Smooth muscle cell (in vitro differentiated cells): ENCODE measurements around the gene VGF. TPM values are rescaled to one million over a fixed set of nuclear protein-coding genes. Genes with fewer than 3 reads are reported as not detected.

Experiments used
- DNase-seq: peaks from one replicate; lab custom pipeline; 2025; ENCODE audit not compliant: unreplicated experiment; lab: John Stamatoyannopoulos, UW
- H2AFZ ChIP-seq: fragments of 200-600 bp; sonication (generic); 2 replicates; pipeline ENCODE4 v1.6.0; 2016; ENCODE audit warnings: antibody characterized with exemption, low read depth, mild to moderate bottlenecking
- H3F3A ChIP-seq: fragments of 200-600 bp; sonication (generic); 2 replicates; pipeline ENCODE4 v1.6.0; 2017; ENCODE audit warnings: antibody characterized with exemption, low read depth
- H3K27ac ChIP-seq: fragments of 200-600 bp; sonication (generic); 2 replicates; pipeline ENCODE4 v1.5.1; 2016; ENCODE audit warnings: low read depth, mild to moderate bottlenecking
- H3K27me3 ChIP-seq: fragments of 200-600 bp; sonication (generic); 2 replicates; pipeline ENCODE4 v1.6.1; 2016; ENCODE audit warnings: low read depth, mild to moderate bottlenecking
- H3K36me3 ChIP-seq: fragments of 200-600 bp; sonication (generic); 2 replicates; pipeline ENCODE4 v1.5.1; 2016; ENCODE audit warnings: low read depth
- H3K4me1 ChIP-seq: fragments of 200-600 bp; sonication (generic); 2 replicates; pipeline ENCODE4 v1.5.1; 2016; ENCODE audit warnings: low read depth
- H3K4me2 ChIP-seq: fragments of 200-600 bp; sonication (generic); 2 replicates; pipeline ENCODE4 v1.6.0; 2016; ENCODE audit warnings: mild to moderate bottlenecking
- H3K4me3 ChIP-seq: fragments of 200-600 bp; sonication (generic); 2 replicates; pipeline ENCODE4 v1.5.1; 2016; ENCODE audit warnings: mild to moderate bottlenecking
- H3K79me2 ChIP-seq: fragments of 200-600 bp; sonication (generic); 2 replicates; pipeline ENCODE4 v1.6.0; 2016; ENCODE audit warnings: low read depth, mild to moderate bottlenecking
- H3K9ac ChIP-seq: fragments of 200-600 bp; sonication (generic); 2 replicates; pipeline ENCODE4 v1.6.0; 2016; ENCODE audit warnings: low read depth
- H3K9me3 ChIP-seq: fragments of 200-600 bp; sonication (generic); replicated peaks from 2 replicates; pipeline ENCODE4 v1.5.1; 2016; ENCODE audit warnings: low read depth
- H4K20me1 ChIP-seq: fragments of 200-600 bp; sonication (generic); 2 replicates; pipeline ENCODE4 v1.6.0; 2016; ENCODE audit warnings: low read depth
- WGBS: methylation state at CpG from one replicate; pipeline ENCODE4 v1.1.7; 2016; ENCODE audit warnings: low lambda C conversion rate; 5-methylcytosine and 5-hydroxymethylcytosine counted together
- polyA plus RNA-seq: library from polyadenylated mRNA; unstranded; fragments of >200 nt; fragmentation: Nextera tagmentation; extraction: Ambion mirVana; gene quantifications from 2 replicates; pipeline ENCODE4 v1.2.1, GENCODE V29; 2016
- total RNA-seq: library from RNA; depleted of rRNA; stranded (reverse); fragments of >200 nt; gene quantifications from 2 replicates; pipeline ENCODE4 v1.2.3, GENCODE V29; 2014
- TF ChIP-seq, protein P1 (sequence below): fragments of 200-600 bp; sonication (generic); IDR thresholded peaks from 2 replicates; pipeline ENCODE4 v1.5.1; 2017; ENCODE audit warnings: borderline replicate concordance, mild to moderate bottlenecking, antibody characterized with exemption; ENCODE audit not compliant: insufficient read depth, poor library complexity, severe bottlenecking

The VGF gene
- total and polyA plus RNA-seq, 2 experiments from 2014 or later = 0.25 to 0.85 TPM

DNA sequence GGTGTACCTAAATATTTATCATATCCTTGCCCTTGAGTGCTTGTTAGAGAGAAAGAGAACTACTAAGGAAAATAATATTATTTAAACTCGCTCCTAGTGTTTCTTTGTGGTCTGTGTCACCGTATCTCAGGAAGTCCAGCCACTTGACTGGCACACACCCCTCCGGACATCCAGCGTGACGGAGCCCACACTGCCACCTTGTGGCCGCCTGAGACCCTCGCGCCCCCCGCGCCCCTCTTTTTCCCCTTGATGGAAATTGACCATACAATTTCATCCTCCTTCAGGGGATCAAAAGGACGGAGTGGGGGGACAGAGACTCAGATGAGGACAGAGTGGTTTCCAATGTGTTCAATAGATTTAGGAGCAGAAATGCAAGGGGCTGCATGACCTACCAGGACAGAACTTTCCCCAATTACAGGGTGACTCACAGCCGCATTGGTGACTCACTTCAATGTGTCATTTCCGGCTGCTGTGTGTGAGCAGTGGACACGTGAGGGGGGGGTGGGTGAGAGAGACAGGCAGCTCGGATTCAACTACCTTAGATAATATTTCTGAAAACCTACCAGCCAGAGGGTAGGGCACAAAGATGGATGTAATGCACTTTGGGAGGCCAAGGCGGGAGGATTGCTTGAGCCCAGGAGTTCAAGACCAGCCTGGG lies 27.0 kb downstream of the VGF start:
- Histone ChIP-seq H2AFZ (no peak overlapping the region), H3F3A (peaks cover 36% of the 10 kb centered on the region), H3K79me2 (no peaks in the 10 kb centered on the region), H4K20me1 (peaks cover 4% of the 10 kb centered on the region), H3K4me3 (no peak overlapping the region), H3K9me3 (no peaks in the 10 kb centered on the region), H3K4me2 (peak overlapping the region; percentile 41), H3K27ac (peak overlapping the region; percentile 93), H3K36me3 (no peaks in the 10 kb centered on the region), H3K27me3 (no peaks in the 10 kb centered on the region), H3K4me1 (peaks cover 20% of the 10 kb centered on the region), H3K9ac (peak overlapping the region; percentile 69)
- peak; percentile 91 for DNase-seq
- TF ChIP-seq, protein P1, sequence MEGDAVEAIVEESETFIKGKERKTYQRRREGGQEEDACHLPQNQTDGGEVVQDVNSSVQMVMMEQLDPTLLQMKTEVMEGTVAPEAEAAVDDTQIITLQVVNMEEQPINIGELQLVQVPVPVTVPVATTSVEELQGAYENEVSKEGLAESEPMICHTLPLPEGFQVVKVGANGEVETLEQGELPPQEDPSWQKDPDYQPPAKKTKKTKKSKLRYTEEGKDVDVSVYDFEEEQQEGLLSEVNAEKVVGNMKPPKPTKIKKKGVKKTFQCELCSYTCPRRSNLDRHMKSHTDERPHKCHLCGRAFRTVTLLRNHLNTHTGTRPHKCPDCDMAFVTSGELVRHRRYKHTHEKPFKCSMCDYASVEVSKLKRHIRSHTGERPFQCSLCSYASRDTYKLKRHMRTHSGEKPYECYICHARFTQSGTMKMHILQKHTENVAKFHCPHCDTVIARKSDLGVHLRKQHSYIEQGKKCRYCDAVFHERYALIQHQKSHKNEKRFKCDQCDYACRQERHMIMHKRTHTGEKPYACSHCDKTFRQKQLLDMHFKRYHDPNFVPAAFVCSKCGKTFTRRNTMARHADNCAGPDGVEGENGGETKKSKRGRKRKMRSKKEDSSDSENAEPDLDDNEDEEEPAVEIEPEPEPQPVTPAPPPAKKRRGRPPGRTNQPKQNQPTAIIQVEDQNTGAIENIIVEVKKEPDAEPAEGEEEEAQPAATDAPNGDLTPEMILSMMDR = peak; percentile 91
- WGBS = 4% methylated on average over 16 of the region's 16 CpGs

DNA sequence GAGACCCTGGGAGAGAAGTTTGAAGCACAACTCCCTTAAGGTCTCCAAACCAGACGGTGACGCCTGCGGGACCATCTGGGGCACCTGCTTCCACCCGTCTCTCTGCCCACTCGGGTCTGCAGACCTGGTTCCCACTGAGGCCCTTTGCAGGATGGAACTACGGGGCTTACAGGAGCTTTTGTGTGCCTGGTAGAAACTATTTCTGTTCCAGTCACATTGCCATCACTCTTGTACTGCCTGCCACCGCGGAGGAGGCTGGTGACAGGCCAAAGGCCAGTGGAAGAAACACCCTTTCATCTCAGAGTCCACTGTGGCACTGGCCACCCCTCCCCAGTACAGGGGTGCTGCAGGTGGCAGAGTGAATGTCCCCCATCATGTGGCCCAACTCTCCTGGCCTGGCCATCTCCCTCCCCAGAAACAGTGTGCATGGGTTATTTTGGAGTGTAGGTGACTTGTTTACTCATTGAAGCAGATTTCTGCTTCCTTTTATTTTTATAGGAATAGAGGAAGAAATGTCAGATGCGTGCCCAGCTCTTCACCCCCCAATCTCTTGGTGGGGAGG lies 27.6 kb downstream of the VGF start:
- Histone ChIP-seq H2AFZ (no peak overlapping the region), H3K9ac (peak overlapping the region; percentile 69), H3K27ac (peak overlapping the region; percentile 93), H3K36me3 (no peaks in the 10 kb centered on the region), H3K9me3 (no peaks in the 10 kb centered on the region), H3K27me3 (no peaks in the 10 kb centered on the region), H4K20me1 (peaks cover 8% of the 10 kb centered on the region), H3K4me2 (peak overlapping the region; percentile 41), H3F3A (peaks cover 43% of the 10 kb centered on the region), H3K4me3 (no peak overlapping the region), H3K4me1 (peaks cover 21% of the 10 kb centered on the region), H3K79me2 (no peaks in the 10 kb centered on the region)
- 86% methylated on average over 9 of the region's 9 CpGs for WGBS
- DNase-seq = no peak
- TF ChIP-seq, protein P1 = no peak

DNA sequence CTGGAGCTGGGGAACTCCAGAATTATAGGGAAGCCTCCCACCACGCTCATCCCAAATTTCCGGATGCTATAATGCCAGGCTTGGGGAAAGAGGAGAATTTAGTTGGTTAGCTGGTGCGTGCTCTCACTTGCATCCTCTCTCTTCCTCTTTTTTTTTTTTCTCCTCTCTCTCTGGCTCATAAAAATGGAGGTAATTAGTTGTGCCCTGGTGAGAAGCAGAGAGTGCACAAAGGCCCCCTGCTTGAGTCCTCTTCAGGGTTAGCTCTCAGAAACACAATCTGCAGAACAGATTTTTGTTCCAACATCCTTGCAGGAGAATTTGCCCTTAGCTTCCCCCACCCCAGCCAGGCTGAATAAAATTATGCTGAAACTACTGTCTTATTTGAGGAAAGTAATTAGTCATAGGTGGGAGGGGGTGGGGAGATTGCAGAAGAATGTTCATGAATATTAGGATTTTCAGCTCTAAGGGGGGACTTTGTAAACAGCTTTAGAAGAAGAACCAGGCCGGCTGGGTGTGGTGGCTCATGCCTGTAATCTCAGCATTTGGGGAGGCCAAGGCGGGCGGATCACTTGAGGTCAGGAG lies 30.9 kb downstream of the VGF start:
- Histone ChIP-seq H3K4me3 (no peak overlapping the region), H3K36me3 (peaks cover 6% of the 10 kb centered on the region), H3K27ac (peak overlapping the region; percentile 93), H3K27me3 (no peaks in the 10 kb centered on the region), H3K79me2 (no peaks in the 10 kb centered on the region), H3K4me2 (peak overlapping the region; percentile 64), H2AFZ (no peak overlapping the region), H3K9ac (no peak overlapping the region), H3K4me1 (peaks cover 21% of the 10 kb centered on the region), H3K9me3 (no peaks in the 10 kb centered on the region), H3F3A (peaks cover 65% of the 10 kb centered on the region), H4K20me1 (peaks cover 39% of the 10 kb centered on the region)
- 65% methylated on average over 6 of the region's 6 CpGs for WGBS
- no peak for DNase-seq
- TF ChIP-seq, protein P1 = no peak
